ENCODE measurements around the gene C5orf63. TPM values are rescaled to one million over a fixed set of nuclear protein-coding genes. Genes with fewer than 3 reads are reported as not detected.

The C5orf63 gene
- total and polyA plus RNA-seq, 2 experiments from 2014 or later = 6.8 to 10.5 TPM

DNA sequence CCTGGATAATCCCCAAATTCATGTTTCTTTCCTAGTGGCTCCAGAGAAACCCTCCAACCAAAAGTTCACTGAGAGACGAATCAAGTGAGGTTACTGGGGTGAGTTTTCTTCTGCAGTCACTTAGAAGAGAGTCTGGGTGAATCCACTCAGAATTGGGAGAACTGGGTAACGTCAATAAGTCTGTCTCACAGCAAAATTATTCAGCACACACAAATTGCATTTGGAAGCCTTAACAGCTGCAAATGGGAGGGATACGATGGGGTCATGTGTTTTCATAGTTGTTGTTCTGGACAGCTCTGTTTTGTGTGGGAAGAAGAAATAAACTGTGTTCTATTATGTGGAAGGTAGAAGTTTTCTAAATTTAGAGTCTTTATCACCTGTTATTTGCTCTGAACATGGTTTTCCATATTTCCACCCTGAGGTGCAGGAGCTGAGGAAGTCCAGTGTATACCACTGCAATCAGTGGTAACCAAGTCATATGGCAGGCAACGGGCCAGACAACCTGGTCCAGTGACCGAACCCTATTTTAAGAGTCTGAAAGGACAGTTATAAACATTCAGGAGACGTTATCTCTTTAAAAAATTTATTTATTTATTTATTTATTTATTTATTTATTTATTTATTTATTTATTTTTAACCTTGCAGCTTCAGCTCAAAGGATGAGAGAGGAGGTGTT, 64.9 kb downstream of the C5orf63 start:
- Mint-ChIP-seq H3K27me3 (ENCODE audit: insufficient read depth, low read depth, poor library complexity) (peaks cover 3% of the 10 kb centered on the region), H3K4me1 (peaks cover 10% of the 10 kb centered on the region), H3K36me3 (ENCODE audit: low read depth) (no peaks in the 10 kb centered on the region), H3K9me3 (no peaks in the 10 kb centered on the region), H3K27ac (no peak overlapping the region), H3K4me3 (no peak overlapping the region)
- no peaks in the 10 kb centered on the region for H3K27me3 ChIP-seq (ENCODE audit: insufficient read depth)
- TF ChIP-seq, protein P1, sequence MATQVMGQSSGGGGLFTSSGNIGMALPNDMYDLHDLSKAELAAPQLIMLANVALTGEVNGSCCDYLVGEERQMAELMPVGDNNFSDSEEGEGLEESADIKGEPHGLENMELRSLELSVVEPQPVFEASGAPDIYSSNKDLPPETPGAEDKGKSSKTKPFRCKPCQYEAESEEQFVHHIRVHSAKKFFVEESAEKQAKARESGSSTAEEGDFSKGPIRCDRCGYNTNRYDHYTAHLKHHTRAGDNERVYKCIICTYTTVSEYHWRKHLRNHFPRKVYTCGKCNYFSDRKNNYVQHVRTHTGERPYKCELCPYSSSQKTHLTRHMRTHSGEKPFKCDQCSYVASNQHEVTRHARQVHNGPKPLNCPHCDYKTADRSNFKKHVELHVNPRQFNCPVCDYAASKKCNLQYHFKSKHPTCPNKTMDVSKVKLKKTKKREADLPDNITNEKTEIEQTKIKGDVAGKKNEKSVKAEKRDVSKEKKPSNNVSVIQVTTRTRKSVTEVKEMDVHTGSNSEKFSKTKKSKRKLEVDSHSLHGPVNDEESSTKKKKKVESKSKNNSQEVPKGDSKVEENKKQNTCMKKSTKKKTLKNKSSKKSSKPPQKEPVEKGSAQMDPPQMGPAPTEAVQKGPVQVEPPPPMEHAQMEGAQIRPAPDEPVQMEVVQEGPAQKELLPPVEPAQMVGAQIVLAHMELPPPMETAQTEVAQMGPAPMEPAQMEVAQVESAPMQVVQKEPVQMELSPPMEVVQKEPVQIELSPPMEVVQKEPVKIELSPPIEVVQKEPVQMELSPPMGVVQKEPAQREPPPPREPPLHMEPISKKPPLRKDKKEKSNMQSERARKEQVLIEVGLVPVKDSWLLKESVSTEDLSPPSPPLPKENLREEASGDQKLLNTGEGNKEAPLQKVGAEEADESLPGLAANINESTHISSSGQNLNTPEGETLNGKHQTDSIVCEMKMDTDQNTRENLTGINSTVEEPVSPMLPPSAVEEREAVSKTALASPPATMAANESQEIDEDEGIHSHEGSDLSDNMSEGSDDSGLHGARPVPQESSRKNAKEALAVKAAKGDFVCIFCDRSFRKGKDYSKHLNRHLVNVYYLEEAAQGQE (IDR thresholded peaks at IDR 0.05; ENCODE audit: unreplicated experiment) = no peak
- TF ChIP-seq CREB1 (CRISPR knock-in tag; IDR thresholded peaks at IDR 0.05; ENCODE audit: low read depth) = no peak
- TF ChIP-seq EZH2 (IDR thresholded peaks at IDR 0.05; ENCODE audit: low read depth, unreplicated experiment) = no peak
- TF ChIP-seq, protein P2, sequence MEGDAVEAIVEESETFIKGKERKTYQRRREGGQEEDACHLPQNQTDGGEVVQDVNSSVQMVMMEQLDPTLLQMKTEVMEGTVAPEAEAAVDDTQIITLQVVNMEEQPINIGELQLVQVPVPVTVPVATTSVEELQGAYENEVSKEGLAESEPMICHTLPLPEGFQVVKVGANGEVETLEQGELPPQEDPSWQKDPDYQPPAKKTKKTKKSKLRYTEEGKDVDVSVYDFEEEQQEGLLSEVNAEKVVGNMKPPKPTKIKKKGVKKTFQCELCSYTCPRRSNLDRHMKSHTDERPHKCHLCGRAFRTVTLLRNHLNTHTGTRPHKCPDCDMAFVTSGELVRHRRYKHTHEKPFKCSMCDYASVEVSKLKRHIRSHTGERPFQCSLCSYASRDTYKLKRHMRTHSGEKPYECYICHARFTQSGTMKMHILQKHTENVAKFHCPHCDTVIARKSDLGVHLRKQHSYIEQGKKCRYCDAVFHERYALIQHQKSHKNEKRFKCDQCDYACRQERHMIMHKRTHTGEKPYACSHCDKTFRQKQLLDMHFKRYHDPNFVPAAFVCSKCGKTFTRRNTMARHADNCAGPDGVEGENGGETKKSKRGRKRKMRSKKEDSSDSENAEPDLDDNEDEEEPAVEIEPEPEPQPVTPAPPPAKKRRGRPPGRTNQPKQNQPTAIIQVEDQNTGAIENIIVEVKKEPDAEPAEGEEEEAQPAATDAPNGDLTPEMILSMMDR (conservative IDR thresholded peaks at IDR 0.05; ENCODE audit: low read depth in 2 of 2) = no peak
- no peaks in the 10 kb centered on the region; the same call in 1 of the 2 replicates for H3K79me2 ChIP-seq (replicated peaks; ENCODE audit: insufficient read depth)
- ATAC-seq (no peak), DNase-seq (ENCODE audit: low spot score) (no peak)
- no peak overlapping the region for H3K27ac ChIP-seq (ENCODE audit: low read depth)
- H2AFZ ChIP-seq = no peak overlapping the region
- H3F3A ChIP-seq (replicated peaks; ENCODE audit: low read depth) = no peaks in the 10 kb centered on the region
- no peak overlapping the region for H3K4me3 ChIP-seq
- H3K4me2 ChIP-seq = no peak overlapping the region
- no peaks in the 10 kb centered on the region for H3K9me2 ChIP-seq (ENCODE audit: insufficient read depth)
- H3K36me3 ChIP-seq (ENCODE audit: insufficient read depth) = no peaks in the 10 kb centered on the region
- no peaks in the 10 kb centered on the region; the same call in 1 of the 2 replicates for H3K4me1 ChIP-seq (ENCODE audit: insufficient read depth)
- H4K20me1 ChIP-seq (replicated peaks; ENCODE audit: insufficient read depth) = no peaks in the 10 kb centered on the region

DNA sequence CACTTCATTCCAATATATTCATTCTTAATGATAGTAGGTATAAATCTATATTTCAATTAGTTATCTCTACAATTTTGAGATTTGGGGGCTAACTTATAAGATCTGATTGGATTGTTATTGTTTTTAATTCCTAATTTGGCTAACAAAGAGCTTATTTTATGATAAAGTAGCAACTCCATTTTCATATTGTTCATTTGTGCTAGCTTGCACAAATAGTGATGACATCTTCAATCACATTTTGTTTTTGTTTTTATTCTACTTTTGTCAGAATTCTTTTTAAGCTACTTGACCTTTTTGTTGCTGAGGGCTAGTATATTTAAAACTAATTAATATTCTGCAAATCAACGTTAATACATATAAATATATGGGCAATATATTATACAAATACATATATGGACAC, 65.8 kb downstream of the C5orf63 start:
- H3K4me1 ChIP-seq (ENCODE audit: insufficient read depth) = no peaks in the 10 kb centered on the region; the same call in 1 of the 2 replicates
- H3F3A ChIP-seq (replicated peaks; ENCODE audit: low read depth) = no peaks in the 10 kb centered on the region
- no peaks in the 10 kb centered on the region; the same call in 1 of the 2 replicates for H3K79me2 ChIP-seq (replicated peaks; ENCODE audit: insufficient read depth)
- Mint-ChIP-seq H3K27me3 (ENCODE audit: insufficient read depth, low read depth, poor library complexity) (peaks cover 4% of the 10 kb centered on the region), H3K4me3 (no peak overlapping the region), H3K27ac (no peak overlapping the region), H3K9me3 (no peaks in the 10 kb centered on the region), H3K36me3 (ENCODE audit: low read depth) (no peaks in the 10 kb centered on the region; the same call in 2 of the 3 replicates), H3K4me1 (peaks cover 14% of the 10 kb centered on the region)
- no peaks in the 10 kb centered on the region for H4K20me1 ChIP-seq (replicated peaks; ENCODE audit: insufficient read depth)
- no peaks in the 10 kb centered on the region for H3K9me2 ChIP-seq (ENCODE audit: insufficient read depth)
- H3K4me2 ChIP-seq = no peak overlapping the region
- ATAC-seq = no peak
- H3K36me3 ChIP-seq (ENCODE audit: insufficient read depth) = no peaks in the 10 kb centered on the region
- no peak overlapping the region for H3K4me3 ChIP-seq
- no peak for DNase-seq (ENCODE audit: low spot score)
- H3K27ac ChIP-seq (ENCODE audit: low read depth) = no peak overlapping the region
- H2AFZ ChIP-seq = no peak overlapping the region
- no peaks in the 10 kb centered on the region for H3K27me3 ChIP-seq (ENCODE audit: insufficient read depth)
- TF ChIP-seq ZNF114 (CRISPR knock-in tag; IDR thresholded peaks at IDR 0.05) = no peak
- TF ChIP-seq, protein P2 (conservative IDR thresholded peaks at IDR 0.05; ENCODE audit: low read depth in 2 of 2) = no peak
- TF ChIP-seq POLR2AphosphoS5 (IDR thresholded peaks at IDR 0.05; ENCODE audit: low read depth) = no peak
- TF ChIP-seq JUNB (IDR thresholded peaks at IDR 0.05; ENCODE audit: unreplicated experiment) = no peak
- no peak for TF ChIP-seq EZH2 (IDR thresholded peaks at IDR 0.05; ENCODE audit: low read depth, unreplicated experiment)
- no peak for TF ChIP-seq NANOG (IDR thresholded peaks at IDR 0.05; ENCODE audit: borderline replicate concordance)
- TF ChIP-seq STAT1 (IDR thresholded peaks at IDR 0.05; ENCODE audit: unreplicated experiment) = no peak
- TF ChIP-seq, protein P3, sequence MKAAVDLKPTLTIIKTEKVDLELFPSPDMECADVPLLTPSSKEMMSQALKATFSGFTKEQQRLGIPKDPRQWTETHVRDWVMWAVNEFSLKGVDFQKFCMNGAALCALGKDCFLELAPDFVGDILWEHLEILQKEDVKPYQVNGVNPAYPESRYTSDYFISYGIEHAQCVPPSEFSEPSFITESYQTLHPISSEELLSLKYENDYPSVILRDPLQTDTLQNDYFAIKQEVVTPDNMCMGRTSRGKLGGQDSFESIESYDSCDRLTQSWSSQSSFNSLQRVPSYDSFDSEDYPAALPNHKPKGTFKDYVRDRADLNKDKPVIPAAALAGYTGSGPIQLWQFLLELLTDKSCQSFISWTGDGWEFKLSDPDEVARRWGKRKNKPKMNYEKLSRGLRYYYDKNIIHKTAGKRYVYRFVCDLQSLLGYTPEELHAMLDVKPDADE (IDR thresholded peaks at IDR 0.05) = no peak
- TF ChIP-seq, protein P1 (IDR thresholded peaks at IDR 0.05; ENCODE audit: unreplicated experiment) = no peak
